Measurements from ENCODE around the gene ADAMTS16.
"Not testable (repeated sequence)": the region's sequence is repeated elsewhere in the genome, so short reads cannot be mapped to it uniquely, and the experiment has no call there.

ADAMTS16 gene, protein sequence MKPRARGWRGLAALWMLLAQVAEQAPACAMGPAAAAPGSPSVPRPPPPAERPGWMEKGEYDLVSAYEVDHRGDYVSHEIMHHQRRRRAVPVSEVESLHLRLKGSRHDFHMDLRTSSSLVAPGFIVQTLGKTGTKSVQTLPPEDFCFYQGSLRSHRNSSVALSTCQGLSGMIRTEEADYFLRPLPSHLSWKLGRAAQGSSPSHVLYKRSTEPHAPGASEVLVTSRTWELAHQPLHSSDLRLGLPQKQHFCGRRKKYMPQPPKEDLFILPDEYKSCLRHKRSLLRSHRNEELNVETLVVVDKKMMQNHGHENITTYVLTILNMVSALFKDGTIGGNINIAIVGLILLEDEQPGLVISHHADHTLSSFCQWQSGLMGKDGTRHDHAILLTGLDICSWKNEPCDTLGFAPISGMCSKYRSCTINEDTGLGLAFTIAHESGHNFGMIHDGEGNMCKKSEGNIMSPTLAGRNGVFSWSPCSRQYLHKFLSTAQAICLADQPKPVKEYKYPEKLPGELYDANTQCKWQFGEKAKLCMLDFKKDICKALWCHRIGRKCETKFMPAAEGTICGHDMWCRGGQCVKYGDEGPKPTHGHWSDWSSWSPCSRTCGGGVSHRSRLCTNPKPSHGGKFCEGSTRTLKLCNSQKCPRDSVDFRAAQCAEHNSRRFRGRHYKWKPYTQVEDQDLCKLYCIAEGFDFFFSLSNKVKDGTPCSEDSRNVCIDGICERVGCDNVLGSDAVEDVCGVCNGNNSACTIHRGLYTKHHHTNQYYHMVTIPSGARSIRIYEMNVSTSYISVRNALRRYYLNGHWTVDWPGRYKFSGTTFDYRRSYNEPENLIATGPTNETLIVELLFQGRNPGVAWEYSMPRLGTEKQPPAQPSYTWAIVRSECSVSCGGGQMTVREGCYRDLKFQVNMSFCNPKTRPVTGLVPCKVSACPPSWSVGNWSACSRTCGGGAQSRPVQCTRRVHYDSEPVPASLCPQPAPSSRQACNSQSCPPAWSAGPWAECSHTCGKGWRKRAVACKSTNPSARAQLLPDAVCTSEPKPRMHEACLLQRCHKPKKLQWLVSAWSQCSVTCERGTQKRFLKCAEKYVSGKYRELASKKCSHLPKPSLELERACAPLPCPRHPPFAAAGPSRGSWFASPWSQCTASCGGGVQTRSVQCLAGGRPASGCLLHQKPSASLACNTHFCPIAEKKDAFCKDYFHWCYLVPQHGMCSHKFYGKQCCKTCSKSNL

DNA sequence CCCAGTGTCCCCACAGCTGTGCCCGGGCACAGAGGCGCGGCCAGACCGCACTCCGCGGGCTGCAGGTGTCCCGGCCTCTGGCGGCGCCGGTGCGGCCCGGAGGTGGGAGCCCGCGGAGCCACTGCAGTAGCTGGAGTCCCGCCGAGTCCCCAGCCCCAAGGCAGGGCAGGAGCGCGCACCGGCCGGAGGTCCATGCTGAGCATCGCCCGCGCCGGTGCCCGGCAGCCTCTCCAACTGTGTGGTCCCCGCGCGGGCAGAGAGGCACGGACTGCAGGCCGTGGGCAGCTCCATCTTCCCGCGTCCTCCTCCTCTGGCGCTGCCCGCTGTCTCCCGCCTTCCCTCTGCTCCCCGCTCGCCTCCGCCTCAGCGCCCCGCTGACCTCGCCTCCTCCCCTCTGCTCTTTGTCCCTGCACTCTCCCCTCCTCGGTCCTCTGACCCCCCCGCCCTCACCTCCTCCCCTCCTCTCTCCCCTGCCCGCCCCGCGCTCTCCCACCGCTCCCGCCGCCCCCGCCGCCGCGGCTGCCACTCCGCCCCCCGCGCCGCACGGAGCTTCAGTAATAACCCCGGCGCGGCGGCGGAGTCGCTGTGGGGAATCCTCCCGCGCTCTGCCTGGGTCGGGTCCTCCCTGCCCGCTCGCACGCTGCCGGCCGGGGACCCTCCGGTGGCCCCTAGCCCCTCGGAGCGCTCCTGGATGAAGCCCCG, at the start of gene ADAMTS16:
TSS of gene ADAMTS16 (plus strand) at position 554 of the 702 bp plus-strand sequence. CDS start at position 692, 138 bp downstream.
- DNase-seq, result no peak

DNA sequence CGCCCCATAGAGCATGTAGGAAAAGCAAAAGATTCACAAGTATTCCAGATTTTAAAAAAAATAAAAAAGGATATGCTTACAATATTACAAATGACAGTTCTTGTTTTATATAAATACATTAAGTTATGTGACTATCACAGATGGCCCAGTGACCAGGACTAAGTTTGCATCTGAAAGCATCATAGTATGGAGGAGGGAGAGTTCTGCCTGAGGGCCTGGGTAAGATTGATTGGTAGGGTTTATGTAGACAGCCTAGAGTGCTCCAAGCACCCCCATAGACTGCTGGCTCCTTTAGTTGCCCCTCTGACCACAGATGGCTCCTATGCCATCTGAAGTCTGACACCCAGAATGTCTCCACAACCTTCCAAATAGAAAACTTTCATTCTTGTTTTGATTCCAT, 48.0 kb upstream of the ADAMTS16 start:
- DNase-seq, result no peak

DNA sequence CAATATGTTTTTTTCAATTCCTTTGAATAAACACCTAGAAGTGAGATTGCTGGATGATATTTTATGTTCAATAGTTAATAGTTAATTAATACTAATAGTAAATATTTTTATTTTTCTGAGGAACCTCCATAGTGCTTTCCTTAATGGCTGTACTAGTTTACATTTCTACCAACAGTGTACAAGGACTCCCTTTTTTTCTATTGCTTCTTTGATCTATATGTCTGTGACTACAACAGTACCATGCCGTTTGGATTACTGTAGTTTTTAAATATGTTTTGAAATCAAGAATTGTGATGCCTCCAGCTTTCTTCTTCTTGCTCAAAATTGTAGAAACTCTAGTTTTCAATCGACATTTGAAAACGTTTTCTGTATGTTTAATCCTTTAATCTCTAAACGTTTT, 39.5 kb upstream of the ADAMTS16 start:
- DNase-seq, result no peak

DNA sequence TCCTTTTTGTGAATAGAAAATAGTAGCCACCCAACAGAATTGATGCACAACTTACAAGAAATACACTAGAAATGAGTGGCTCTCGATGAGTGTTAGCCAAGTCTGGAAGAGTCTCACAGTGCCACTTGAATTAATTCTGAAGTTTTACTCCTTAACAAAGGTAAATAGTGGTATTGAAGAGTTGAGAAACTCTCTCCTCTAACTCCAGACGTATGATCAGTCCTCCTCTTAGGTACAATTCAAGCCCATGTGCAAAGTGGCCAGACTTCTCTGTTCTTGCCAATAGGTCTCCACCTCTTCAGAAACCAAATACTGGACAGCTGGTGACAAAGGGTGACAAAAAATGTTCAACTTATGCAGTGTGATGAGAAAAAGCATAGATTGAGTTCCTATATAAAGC, 38.5 kb upstream of the ADAMTS16 start:
- DNase-seq, result no peak

DNA sequence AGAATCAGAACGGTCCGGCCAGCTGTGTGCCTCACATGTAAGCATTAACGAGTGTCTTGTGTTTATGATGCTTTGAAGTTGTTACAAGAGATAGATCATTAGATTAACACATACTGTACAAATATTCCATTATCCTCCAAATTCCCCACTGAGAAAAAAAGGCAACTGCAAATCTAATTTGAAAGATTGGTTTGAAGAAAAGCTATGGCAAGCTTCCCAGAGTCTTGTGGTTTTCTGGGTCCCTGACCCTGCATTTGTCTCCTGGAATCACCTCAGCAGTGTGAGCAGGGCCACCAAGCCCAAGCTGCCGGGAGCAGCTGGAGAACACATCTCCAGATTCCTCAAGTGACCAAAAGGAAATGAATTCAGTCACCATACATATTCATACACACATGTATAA, 36.9 kb upstream of the ADAMTS16 start:
- no peak for DNase-seq

DNA sequence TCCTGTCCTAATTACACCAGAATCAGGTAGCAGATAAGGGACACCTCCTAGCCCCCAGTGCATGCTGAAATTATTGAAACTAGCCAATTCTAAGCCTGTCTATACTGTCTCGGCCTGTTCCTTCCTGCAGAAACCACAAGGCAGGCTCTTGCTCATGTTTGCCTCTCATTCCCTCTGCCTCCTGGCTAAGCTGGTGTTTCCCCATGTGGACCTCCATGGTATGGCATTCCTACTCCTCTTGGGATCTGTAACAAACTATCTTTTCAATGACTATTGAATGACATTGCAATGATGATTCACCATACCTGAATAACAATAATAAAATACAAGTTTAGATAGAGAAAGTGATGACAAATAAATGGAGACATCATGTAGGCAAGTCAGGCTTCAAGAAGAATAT, 35.6 kb upstream of the ADAMTS16 start:
- no peak for DNase-seq

DNA sequence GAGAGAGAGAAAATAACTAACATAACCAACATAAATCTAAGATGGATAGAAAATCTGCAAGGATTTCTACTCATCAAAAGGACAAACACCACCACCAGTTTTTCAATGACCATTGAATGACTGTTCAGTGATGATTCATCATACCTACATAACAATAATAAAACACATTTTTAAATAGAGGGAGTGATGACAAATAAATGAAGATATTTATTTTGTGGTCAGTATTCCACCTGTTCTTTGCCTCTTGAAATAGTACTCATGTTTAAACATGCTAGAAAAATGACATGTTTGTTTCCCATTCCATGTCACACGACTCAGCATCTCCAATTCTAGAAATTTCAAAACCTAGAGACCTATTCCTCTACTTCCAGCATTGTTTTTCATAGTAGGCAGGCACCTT, 34.6 kb upstream of the ADAMTS16 start:
- no peak for DNase-seq

DNA sequence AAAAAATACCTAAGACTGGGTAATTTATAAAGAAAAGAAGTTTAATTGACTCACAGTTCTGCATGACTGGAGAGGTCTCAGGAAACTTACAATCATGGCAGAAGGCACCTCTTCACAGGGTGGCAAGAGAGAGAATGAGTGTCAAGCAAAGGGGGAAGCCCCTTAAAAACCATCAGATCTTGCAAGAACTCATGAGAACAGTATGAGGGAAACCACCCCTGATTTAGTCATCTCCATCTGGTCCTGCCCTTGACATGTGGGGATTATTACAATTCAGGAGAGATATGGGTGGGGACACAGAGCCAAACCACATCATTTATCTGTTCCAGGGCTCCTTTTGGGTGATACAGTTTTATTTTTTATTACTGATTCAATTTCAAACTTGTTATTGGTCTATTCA, 23.2 kb upstream of the ADAMTS16 start:
- no peak for DNase-seq

DNA sequence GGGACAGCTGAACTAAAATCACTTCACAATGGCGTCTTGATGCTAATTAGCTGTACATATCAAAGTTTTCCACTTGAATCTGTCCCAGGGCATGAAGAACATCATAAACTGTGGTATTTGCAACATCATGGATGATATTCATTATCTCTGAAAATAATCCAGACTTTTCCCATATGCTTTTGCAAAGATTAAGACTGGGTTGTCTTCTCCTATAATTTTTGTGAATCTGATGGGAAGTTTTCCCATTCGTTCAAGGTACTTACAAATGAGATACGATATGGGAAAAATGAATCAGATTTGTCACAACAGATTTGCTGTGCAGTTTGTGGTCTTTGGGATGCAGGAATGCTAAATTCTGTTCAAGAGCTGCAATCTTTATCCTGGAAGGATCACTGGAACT, 17.4 kb upstream of the ADAMTS16 start:
- no peak for DNase-seq

DNA sequence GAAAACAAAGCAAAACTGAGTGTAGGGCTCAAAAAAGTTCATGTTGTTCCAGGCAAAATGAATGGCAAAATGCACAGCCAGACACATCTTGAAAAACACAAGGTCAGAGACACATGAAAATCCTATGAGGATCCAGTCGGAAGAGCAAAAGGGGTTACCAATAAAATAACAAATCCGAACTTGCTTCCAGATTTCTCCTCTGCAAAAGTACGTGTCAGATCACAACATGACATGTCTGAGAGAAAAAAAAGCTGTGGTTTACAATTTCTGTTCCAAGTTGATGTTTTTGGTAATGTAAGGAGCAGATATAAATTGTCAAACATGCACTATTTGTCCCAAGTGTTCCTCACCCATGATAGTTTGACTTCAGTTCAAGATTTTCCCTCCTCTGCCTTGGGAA, 15.9 kb upstream of the ADAMTS16 start:
- no peak for DNase-seq

DNA sequence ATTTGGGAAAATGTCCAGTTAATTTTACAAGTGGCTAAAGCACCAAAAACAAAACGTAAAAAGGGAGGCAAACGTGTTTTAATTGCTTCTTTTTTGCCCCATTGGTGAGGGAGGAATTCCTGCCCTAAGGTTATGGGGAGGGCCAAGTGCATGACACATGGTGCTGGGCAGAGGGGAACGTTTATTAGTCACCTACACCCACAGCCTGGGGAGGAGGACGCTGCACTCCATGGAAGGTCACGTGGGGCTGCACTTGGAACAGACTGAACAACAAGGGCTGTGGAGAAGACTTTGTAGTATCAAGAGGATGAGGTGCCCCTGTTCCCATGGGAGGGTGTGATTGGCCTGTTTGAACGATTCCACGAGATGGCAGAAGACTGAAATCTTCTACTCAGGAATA, 13.7 kb upstream of the ADAMTS16 start:
- DNase-seq, result no peak

DNA sequence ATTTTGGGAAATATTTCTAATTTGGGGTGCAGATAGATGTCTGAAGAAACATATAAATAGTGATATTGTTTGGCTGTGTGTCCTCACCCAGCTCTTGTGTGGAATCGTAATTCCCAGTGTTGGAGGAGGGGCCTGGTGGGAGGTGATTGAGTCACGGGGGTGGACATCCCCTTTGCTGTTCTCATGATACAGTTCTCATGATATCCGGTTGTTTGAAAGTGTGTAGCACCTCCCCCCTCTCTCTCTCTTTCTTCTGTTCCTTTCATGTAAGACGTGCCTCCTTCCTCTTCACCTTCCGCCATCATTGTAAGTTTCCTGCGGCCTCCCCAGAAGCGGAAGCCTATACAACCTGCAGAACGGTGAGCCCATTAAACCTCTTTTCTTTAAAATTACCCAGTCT, 11.4 kb upstream of the ADAMTS16 start:
- no peak for DNase-seq

DNA sequence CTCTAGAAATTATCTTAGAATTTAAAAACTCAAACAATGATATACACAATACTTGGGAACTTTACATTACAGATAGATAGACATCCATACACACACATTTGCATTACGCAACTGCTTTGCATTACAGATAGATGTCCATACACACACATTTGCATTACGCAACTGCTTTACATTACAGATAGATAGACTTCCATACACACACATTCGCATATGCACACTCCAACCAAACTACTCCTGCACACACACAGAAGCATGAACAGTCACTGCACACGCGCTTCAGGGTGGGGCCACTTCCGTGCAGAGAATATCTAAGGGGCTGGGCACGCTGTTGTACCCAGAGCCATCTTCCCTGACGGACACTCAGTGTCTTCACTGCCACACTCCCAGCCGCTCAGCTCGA, 7.9 kb upstream of the ADAMTS16 start:
- DNase-seq, result no peak

DNA sequence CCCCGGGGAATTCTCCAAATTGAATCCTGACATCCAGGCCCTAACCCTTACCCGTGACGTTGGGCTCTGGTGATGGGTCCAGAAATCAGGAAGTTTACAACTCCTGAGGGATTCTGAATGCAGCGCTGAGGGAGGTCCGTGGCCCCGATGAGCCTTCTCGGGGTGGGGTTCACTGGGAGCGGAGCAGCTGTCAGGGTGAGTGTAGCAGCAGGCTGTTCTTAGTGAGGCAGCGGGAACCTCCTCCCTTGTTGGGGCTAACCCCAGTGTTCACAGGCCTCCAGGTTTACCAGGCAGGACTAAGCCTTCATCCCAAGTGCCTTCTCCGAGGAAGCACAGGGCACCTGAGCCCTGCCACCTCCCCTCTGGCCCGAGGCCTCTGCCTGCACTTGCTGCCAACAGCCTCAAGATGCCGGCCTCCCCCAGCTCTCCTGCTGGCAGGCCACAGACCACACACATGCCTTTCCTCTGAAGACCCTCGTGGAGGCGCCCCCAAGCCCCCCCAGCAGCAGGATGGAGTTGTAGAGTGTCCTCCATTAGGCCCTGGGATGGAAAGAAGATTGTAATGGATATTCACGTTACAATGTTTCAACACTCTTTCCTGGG, 7.3 kb upstream of the ADAMTS16 start:
- DNase-seq, result no peak

DNA sequence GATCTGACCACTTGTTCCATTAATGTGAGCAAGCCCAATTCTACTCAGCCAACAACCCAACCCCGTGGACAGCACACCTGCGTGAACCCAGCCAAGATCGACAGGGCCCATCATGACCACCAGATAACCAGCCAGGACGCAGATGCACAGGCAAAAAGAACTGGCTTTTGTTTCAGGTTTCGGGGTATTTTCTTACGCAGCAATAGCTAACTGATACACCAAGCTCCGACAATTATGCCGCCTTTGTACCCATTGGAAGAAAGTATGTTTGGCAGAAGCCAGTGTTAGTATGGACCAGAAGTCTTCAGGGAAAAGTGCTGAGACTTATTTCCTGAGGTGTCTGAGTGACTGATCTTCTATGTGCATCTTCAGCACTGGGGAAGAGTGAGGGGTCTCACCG, 6.0 kb upstream of the ADAMTS16 start:
- DNase-seq, result no peak

DNA sequence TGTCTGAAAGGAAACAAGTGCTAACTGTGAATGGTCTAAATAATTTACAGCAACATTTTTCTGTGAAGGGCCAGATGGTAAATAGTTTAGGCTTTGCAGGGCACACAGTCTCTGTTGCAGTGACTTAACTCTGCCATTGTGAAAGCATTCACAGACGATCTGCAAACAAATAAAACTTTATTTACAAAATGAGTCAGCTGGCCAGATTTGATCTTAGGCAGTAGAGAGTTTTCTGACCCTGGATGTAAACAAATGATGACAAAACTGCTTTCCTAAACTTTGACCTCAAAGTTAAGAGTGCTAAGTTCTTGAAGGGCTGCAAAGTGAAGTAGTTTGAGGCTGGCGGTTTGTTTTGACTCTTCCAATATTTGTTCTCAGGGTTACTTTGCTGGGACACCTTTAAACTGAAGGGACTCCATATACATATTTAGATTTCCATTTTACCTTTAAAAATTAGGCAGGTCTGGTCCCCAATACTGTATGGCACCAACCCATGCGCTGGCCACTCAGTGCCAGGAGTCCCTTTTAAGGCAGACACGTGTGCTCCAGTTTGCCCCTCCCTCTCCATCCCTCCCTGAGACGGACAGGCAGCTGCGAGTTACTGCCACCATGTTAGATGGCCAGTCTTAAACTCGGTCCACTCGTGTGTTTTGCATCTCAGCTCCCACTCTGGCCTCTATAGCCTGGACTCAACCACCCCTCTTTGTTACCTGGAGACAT, 4.0 kb upstream of the ADAMTS16 start:
- DNase-seq, result no peak

DNA sequence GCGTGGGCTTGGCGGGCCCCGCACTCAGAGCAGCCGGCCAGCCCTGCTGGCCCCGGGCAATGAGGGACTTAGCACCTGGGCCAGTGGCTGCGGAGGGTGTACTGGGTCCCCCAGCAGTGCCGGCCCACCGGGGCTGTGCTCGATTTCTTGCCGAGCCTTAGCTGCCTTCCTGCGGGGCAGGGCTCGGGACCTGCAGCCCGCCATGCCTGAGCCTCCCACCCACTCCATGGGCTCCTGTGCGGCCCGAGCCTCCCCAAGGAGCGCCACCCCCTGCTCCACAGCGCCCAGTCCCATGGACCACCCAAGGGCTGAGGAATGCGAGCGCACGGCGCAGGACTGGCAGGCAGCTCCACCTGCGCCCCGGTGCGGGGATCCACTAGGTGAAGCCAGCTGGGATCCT, 2.3 kb upstream of the ADAMTS16 start:
- not testable (repeated sequence) for DNase-seq

DNA sequence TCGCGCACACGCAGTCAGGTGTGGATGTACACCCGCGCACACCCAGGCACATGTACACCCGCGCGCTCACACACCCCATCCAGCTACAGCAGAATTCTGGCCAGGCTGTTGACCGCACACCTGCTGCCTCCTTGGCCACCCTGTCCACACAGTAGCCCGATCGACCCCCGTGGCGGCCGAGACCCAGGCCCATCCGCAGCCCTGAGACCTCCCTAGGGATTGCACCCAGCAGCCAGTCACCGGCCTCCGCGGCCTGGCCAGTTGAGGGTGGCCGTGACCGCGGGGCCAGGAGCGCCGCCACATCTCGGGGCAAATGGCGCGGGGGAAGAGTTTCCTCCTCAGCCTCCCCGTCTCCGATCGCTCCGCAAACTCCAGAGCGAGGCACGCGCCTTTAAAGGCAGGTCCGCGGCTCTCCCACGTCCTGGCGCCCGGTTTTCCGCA, 774 bp upstream of the ADAMTS16 start:
- no peak for DNase-seq

DNA sequence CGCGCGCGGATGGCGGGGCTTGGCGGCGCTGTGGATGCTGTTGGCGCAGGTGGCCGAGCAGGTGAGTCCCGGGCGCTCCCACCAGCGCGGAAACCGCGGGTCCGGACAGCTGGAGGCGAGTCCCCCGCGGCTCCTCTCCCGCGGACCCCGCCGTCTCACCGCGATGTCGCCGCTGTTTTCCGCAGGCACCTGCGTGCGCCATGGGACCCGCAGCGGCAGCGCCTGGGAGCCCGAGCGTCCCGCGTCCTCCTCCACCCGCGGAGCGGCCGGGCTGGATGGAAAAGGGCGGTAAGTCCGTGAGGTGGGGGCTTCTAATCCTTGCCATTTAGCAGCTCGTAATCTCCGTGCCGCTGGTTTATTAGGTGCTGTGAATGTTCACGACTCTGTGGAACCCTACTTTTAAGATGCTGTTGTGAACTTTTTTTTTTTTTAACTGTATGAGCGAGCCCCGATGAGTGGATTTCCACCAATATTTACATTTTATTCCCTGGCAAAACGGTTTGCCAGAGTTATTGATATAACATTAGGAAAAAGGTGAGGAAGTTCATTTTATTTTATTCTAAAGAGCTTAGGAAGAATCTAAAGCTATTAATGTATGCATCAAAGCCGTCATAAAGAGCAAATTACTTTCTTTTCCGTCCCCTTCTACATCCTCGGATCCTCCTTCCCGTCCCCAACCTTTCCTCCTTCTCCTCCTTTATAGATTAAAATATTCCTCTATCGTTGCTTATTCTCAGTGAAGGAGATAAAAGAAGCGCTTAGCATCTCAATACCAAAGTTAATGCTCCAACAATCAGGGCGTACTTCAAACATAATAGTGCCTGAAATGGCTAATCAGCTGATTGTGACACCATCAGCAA, 579 bp downstream of the ADAMTS16 start:
- DNase-seq, result no peak

DNA sequence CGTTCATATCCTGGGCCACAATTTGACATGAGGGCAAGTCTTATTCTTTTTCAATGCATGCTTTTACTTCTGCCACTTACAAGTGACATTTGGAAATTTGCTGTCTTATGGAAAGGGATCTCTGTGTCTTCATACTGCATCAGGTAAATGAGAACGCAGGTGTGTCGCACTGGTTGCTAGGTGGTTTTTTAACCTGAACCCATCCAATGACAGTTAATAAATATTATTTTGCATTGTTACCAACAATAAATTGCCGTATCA, 1.1 kb downstream of the ADAMTS16 start:
- no peak for DNase-seq

Data from NCI-H1092 (cell line).